ENCODE data around the gene SIGLEC10.
"Not testable (repeated sequence)": the region's sequence is repeated elsewhere in the genome, so short reads cannot be mapped to it uniquely, and the experiment has no call there.

SIGLEC10 gene

DNA sequence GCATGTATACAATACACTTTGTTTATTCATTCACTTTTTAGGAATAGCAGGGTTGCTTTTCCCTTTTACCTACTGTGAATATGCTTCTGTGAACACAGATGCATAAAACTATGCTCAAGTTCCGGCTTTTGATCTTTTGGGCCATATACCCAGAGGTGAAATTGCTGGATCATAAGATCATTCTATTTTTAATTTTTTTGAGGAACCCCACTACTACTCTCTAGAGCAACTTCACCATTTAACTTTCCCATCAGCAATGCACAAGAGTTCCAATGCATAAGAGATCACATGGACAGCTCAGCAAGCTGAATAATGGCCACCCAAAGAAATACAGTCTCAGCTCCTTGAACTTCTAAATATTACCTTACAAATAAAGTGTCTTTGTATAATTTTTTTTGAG lies 17.0 kb upstream of the SIGLEC10 start:
- no peak for DNase-seq

DNA sequence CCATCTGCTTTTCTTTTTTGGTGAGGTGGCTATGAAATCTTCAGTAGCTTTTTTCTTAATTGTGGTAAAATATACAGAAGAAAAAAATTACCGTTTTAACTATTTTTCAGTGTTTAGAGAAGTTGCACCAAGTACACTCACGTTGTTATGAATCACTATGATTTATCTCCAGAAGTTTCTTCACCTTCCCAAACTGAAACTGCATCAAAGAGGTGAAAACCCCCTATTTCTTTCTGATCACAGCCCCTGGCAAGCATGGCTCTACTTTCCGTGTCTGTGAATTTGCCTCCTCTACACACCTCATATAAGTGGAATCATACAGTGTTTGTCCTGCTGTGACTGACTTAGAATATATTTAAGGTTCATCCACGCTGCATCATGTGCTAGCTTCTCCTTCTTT lies 15.6 kb upstream of the SIGLEC10 start:
- DNase-seq, result no peak

DNA sequence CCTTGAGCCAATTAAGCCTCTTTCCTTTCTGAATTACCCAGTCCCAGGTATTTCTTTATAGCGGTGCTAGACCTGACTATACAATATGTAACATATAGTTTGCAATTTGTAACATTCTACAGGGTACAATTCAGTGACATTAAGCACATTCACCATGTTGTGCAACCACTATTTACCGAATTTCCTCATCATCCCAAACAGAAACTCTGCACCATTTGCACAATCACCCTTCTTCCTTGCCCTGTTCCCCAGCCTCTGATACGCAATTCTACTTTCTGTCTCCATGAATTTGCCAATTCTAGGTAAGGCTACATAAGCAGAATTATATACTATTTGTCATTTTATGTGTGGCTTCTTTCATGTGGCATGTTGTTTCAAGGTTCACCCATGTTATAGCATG lies 13.7 kb upstream of the SIGLEC10 start:
- no peak for DNase-seq

GRCh38 chr19:51430221-51430620 lies 12.8 kb upstream of the SIGLEC10 start:
- DNase-seq, result no peak

DNA sequence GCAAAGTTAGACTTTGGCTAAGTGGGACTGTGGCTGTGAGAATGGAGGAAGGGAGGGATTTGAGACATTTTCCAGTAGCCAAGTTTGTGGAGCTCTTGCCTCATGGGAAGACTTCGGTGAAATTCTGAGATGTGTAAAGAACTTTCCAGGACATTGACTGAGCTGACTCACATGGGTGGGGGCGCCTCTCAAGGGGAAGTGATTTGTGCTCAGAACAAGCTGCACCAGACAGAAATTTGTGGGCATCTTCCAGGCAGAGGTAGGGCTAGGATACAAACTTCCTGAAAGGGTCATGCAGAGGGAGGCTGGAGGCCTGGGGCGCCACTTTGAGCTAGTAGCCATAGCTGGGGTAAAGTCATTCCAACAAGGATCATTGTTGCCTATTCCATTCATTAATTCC lies 9.8 kb upstream of the SIGLEC10 start:
- DNase-seq, result no peak

- DNase-seq, result peak; percentile 83
Measured at GRCh38 chr19:51422053-51422448, 4.6 kb upstream of the SIGLEC10 start.

DNA sequence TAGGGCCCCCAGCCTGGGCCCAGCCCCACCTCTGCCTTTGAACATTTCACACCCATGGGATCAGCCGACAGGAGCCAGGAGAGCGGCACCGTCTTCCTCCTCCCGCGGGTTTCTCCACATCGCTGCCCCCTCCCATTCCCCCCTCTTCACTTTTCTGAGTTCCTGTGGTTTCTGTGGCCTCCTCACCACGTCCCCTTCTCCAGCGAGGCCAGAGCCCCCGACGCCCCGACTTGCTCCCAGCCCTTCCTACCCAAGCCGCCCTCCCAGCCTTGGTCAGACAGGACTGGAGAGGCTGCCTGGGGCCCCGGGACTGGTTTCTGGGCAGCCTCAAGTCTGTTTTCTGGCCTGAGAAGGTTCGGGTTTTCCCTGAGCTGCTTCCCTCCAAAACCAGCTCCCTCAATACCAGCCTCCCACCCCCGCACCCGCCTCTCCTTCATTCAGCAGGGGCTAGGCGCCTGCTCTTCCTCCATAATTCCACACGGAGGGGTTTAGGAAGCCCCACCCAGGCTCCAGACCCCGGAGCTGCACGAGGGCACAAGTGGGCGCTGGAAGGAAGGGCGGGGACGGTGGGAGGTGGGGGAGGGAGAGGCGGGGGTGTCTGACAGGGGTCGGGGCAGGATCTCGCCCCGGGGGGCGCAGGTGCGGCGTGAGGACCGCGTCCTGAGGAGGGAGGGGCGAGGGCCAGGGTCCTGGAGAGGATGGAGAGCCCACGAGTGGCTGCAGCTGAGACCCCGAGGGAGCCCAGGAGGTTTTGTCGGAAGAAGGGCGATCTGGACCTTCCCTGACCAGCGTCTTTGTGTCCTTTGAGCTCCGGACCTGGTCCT lies 4.0 kb upstream of the SIGLEC10 start:
- no peak for DNase-seq

DNA sequence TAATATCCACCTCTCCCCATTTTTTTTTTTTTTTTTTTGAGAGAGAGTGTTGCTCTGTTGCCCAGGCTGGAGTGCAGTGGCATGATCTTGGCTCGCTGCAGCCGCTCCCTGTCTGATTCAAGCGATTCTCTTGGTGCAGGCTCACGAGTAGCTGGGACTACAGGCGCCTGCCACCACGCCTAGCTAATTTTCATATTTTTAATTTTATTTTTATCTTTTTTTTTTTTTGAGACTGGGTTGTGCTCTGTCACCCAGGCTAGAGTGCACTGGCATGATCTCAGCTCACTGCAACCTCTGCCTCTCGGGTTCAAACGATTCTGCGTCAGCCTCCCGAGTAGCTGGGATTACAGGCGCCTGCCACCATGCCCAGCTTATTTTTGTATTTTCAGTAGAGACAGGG lies 3.1 kb upstream of the SIGLEC10 start:
- DNase-seq, result not testable (repeated sequence)

DNA sequence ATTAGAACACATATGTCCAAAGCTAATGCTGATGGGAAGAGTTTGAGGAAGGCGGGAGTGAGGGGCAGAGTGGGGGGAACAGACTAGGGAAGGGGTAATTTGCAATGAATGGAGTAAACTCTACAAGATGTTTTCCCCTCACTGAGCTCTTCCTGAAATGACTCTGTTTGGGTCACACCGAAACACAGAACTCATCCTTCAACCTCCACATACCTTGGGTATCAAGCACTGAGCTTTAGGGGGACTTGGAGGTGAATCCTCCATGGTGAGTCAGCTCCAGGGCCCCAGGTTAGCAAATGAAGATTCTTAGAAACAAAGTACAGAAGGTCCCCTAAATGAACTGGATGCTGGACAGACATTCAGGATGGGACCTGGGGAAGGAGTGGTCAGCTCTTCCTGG lies 1.3 kb upstream of the SIGLEC10 start:
- DNase-seq, result no peak

DNA sequence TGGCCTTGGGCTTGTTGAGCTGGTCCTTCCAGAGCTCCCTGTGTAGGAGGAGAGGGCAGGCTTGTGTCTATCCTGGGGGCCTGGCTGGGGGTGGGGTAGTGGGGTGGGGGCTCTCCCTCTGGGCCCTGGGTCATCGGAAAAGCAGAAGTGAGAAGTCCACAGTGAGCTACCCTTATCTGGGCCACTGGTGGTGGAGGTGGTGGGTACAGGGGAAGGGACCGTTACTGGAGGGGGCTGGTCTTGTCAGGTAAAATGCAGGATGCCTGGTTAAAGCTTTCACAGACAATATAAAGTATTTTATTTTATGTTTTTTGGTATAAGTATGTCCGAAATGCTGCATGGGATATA lies 342 bp upstream of the SIGLEC10 start:
- DNase-seq, result no peak

GRCh38 chr19:51416422-51416821 lies 1.0 kb downstream of the SIGLEC10 start:
- not testable (repeated sequence) for DNase-seq

DNA sequence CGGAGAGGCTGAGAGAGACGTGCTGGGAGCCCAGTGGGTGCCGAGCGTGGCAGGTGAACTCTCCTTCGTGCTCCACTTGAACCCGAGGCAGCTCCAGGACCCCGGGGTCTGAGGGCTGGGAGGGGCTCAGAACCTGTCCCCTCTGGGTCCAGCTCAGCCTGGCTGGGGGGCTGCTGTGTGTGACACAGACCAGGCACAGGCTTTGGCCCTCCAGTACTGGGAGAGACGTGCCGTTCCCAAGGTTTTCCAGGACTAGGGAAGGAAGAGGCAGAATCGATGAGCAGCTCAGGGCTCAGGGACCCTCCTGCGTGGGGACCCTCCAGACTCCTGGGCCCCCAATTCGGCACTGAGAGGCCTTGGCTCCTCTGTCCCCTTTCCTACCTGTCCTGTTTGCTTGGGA lies 2.3 kb downstream of the SIGLEC10 start:
- DNase-seq, result no peak

GRCh38 chr19:51410950-51411748 lies 6.3 kb downstream of the SIGLEC10 start:
- DNase-seq, result no peak

DNA sequence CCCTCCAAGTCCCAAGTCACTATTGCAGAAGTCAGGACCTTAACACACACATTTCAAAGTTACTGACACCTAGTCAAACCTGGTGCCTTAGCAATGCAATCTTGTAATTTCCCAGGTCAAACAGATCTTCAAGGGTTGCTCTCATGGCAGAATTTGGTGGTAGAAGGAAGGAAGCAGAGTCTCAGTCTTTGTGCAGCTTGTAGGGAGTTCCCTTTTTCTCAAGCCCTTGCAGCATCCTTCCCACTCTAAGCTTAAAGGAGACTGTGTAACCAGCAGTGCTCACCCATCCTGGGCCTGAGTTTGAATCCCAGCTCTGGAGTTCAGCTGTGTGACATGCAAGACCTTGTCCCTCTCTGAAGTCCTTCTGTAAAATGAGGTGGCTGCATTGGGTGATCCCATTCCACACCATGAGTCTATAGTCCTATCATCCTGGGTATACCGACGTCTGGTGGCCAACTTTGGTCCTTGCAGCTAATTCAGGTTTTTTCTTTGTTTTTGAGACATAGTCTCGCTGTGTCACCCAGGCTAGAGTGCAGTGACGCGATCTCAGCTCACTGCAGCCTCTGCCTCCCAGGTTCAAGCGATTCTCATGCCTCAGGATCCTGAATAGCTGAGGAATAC lies 9.8 kb downstream of the SIGLEC10 start:
- DNase-seq, result no peak

- DNase-seq, result no peak
Measured at GRCh38 chr19:51402117-51402516, 15.3 kb downstream of the SIGLEC10 start.

DNA sequence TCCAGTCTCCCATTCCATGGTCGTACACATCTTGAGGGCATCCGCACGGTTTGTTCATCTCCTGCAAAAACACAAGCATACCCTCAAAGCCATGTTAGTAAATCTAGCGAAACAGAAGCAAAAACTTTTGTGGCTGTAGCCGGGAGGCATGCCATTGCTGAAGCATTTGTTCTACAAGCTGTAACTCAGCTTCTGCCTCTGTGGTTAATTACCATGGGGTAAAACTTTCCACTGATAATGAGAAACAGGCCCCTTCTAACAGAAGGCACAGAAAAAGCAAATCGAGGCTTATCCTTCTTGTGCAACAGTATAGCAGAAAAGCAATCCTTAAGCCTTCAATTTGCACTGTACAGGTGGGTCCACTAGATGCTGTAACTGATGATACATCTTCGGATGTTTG lies 17.5 kb downstream of the SIGLEC10 start:
- DNase-seq, result not testable (repeated sequence)

GRCh38 chr19:51399231-51399630 lies 18.2 kb downstream of the SIGLEC10 start:
- DNase-seq, result no peak

- DNase-seq, result no peak
Measured at GRCh38 chr19:51398096-51398704, 19.2 kb downstream of the SIGLEC10 start.

- not testable (repeated sequence) for DNase-seq
Measured at GRCh38 chr19:51397453-51397852, 20.0 kb downstream of the SIGLEC10 start.

- DNase-seq, result no peak
Measured at GRCh38 chr19:51396175-51396574, 21.3 kb downstream of the SIGLEC10 start.

- peak; percentile 78 for DNase-seq
Measured at GRCh38 chr19:51394050-51394836, 23.2 kb downstream of the SIGLEC10 start.

GRCh38 chr19:51392701-51393100 lies 24.7 kb downstream of the SIGLEC10 start:
- no peak for DNase-seq
